Nephron progenitor cell (in vitro differentiated cells): Measurements from ENCODE around the gene SULT1C3.

Experiments used
- DNase-seq: peaks from one replicate; pipeline ENCODE4 v3.0.0; 2021
- H3K27ac Mint-ChIP-seq: 2 replicates; pipeline ENCODE4 v1.8.0; 2021; ENCODE audit warnings: mild to moderate bottlenecking, moderate library complexity, mixed read lengths
- H3K27me3 Mint-ChIP-seq: 2 replicates; pipeline ENCODE4 v1.8.0; 2021; ENCODE audit warnings: mild to moderate bottlenecking, low read depth, mixed read lengths; ENCODE audit not compliant: poor library complexity
- H3K36me3 Mint-ChIP-seq: 2 replicates; pipeline ENCODE4 v1.8.0; 2021; ENCODE audit warnings: low read depth, mixed read lengths
- H3K4me1 Mint-ChIP-seq: 2 replicates; pipeline ENCODE4 v1.8.0; 2021; ENCODE audit warnings: mixed read lengths
- H3K4me3 Mint-ChIP-seq: 2 replicates; pipeline ENCODE4 v1.8.0; 2021; ENCODE audit warnings: mild to moderate bottlenecking, moderate library complexity, mixed read lengths
- H3K9me3 Mint-ChIP-seq: 2 replicates; pipeline ENCODE4 v1.8.0; 2021; ENCODE audit warnings: mild to moderate bottlenecking, moderate library complexity, mixed read lengths
- CTCF ChIP-seq: fragments of 200-600 bp; sonication (generic); IDR thresholded peaks from 2 replicates; pipeline ENCODE4 v1.5.0; 2021; ENCODE audit warnings: antibody characterized with exemption

The SULT1C3 gene

GRCh38 chr2:108212671-108213070 lies 27.1 kb upstream of the SULT1C3 start:
- no peak for DNase-seq
- peaks cover 32% of the 10 kb centered on the region for H3K36me3 Mint-ChIP-seq
- no peaks in the 10 kb centered on the region for H3K4me1 Mint-ChIP-seq
- no peak overlapping the region for H3K4me3 Mint-ChIP-seq
- no peak for TF ChIP-seq CTCF
- no peak overlapping the region for H3K27ac Mint-ChIP-seq
- H3K27me3 Mint-ChIP-seq = peaks cover 2% of the 10 kb centered on the region
- H3K9me3 Mint-ChIP-seq = peaks cover 62% of the 10 kb centered on the region

GRCh38 chr2:108215794-108216211 lies 24.0 kb upstream of the SULT1C3 start:
- peaks cover 31% of the 10 kb centered on the region for H3K9me3 Mint-ChIP-seq
- no peak for DNase-seq
- no peak for TF ChIP-seq CTCF
- no peak overlapping the region for H3K27ac Mint-ChIP-seq
- H3K4me3 Mint-ChIP-seq = no peak overlapping the region
- H3K36me3 Mint-ChIP-seq = peaks cover 14% of the 10 kb centered on the region
- no peaks in the 10 kb centered on the region for H3K4me1 Mint-ChIP-seq
- no peaks in the 10 kb centered on the region for H3K27me3 Mint-ChIP-seq

- H3K27me3 Mint-ChIP-seq = peaks cover 3% of the 10 kb centered on the region
- no peaks in the 10 kb centered on the region for H3K4me1 Mint-ChIP-seq
- DNase-seq = no peak
- TF ChIP-seq CTCF = no peak
- H3K27ac Mint-ChIP-seq = no peak overlapping the region
- no peak overlapping the region for H3K4me3 Mint-ChIP-seq
- peaks cover 23% of the 10 kb centered on the region for H3K9me3 Mint-ChIP-seq
- H3K36me3 Mint-ChIP-seq = peaks cover 5% of the 10 kb centered on the region
These were observed 22.6 kb upstream of the SULT1C3 start for GRCh38 chr2:108217211-108217610.

GRCh38 chr2:108219688-108220087 lies 20.1 kb upstream of the SULT1C3 start:
- Mint-ChIP-seq H3K27ac (no peak overlapping the region), H3K36me3 (peaks cover 17% of the 10 kb centered on the region), H3K27me3 (peaks cover 3% of the 10 kb centered on the region), H3K9me3 (peaks cover 35% of the 10 kb centered on the region), H3K4me3 (no peak overlapping the region), H3K4me1 (no peaks in the 10 kb centered on the region)
- DNase-seq = no peak
- TF ChIP-seq CTCF = no peak

- Mint-ChIP-seq H3K4me1 (no peaks in the 10 kb centered on the region), H3K4me3 (no peak overlapping the region), H3K9me3 (peaks cover 40% of the 10 kb centered on the region), H3K27me3 (peaks cover 3% of the 10 kb centered on the region), H3K36me3 (peaks cover 19% of the 10 kb centered on the region), H3K27ac (no peak overlapping the region)
- TF ChIP-seq CTCF = no peak
- DNase-seq = no peak
These were observed 19.6 kb upstream of the SULT1C3 start for GRCh38 chr2:108220191-108220590.

- no peak overlapping the region for H3K4me3 Mint-ChIP-seq
- H3K27me3 Mint-ChIP-seq = peaks cover 3% of the 10 kb centered on the region
- H3K4me1 Mint-ChIP-seq = no peaks in the 10 kb centered on the region
- peaks cover 38% of the 10 kb centered on the region for H3K9me3 Mint-ChIP-seq
- no peak overlapping the region for H3K27ac Mint-ChIP-seq
- peaks cover 22% of the 10 kb centered on the region for H3K36me3 Mint-ChIP-seq
- DNase-seq = no peak
- no peak for TF ChIP-seq CTCF
These were observed 18.7 kb upstream of the SULT1C3 start for GRCh38 chr2:108220942-108221541.
